K562 (cell line): ENCODE results near the gene GLUD1. TPM values are rescaled to one million over a fixed set of nuclear protein-coding genes. Genes with fewer than 3 reads are reported as not detected.

Experiments used
- CXXC5 ChIP-seq: fragments of 250-450 bp; sonication (Bioruptor Pico); IDR thresholded peaks from 2 replicates; pipeline ENCODE4 v1.8.0; 2022; ENCODE audit warnings: inconsistent platforms, mild to moderate bottlenecking, moderate library complexity
- ELF1 ChIP-seq: fragments of 200-800 bp; sonication (Bioruptor generic); IDR thresholded peaks from 2 replicates; pipeline ENCODE4 v1.6.1; 2016; ENCODE audit warnings: missing genetic modification characterization, missing compliant biosample characterization
- ETV1 ChIP-seq: fragments of 450-650 bp; conservative IDR thresholded peaks from 2 replicates; pipeline ENCODE4 v1.6.1; 2016; ENCODE audit warnings: missing genetic modification characterization, control low read depth, low read depth, missing compliant biosample characterization
- FOXM1 ChIP-seq, 2 experiments: fragments of 450-650 bp in 1 of 2; sonication (generic) in 1 of 2; formaldehyde crosslinking in 1 of 2; IDR thresholded peaks; 2 replicates each; pipeline versions ENCODE4 v1.6.1 to v1.9.0; 2017 to 2022; ENCODE audit warnings: low read depth in 2 of 2, mild to moderate bottlenecking in 2 of 2, missing genetic modification reagents in 1 of 2, moderate library complexity in 1 of 2
- HDAC1 ChIP-seq, 2 experiments: fragments of 450-650 bp; IDR thresholded peaks; 2 replicates each; pipeline ENCODE4 v1.6.1; 2016 to 2017; ENCODE audit warnings: inconsistent platforms in 1 of 2, mild to moderate bottlenecking in 1 of 2, moderate library complexity in 1 of 2
- HLTF ChIP-seq: fragments of 450-650 bp; IDR thresholded peaks from 2 replicates; pipeline ENCODE4 v1.6.1; 2016
- MTA3 ChIP-seq: fragments of 450-650 bp; formaldehyde crosslinking; IDR thresholded peaks from 2 replicates; pipeline ENCODE4 v1.6.1; 2017; ENCODE audit warnings: mild to moderate bottlenecking, borderline replicate concordance
- NRF1 ChIP-seq, 2 experiments: fragments of 450-650 bp; IDR thresholded peaks in 1 of 2; conservative IDR thresholded peaks in 1 of 2; 2 replicates each; pipeline ENCODE4 v1.6.1; 2014; ENCODE audit warnings: mild to moderate bottlenecking in 2 of 2
- RB1 ChIP-seq: fragments of 450-650 bp; IDR thresholded peaks from 2 replicates; pipeline ENCODE4 v1.6.1; 2017; ENCODE audit warnings: low read depth, mild to moderate bottlenecking
- SIN3A ChIP-seq, 2 experiments: fragments of 150-350 bp in 1 of 2; IDR thresholded peaks; 2 replicates each; pipeline ENCODE4 v1.6.1; 2011 to 2016; ENCODE audit warnings: borderline replicate concordance in 2 of 2, low read depth in 2 of 2, low read length in 2 of 2, mild to moderate bottlenecking in 2 of 2, moderate library complexity in 2 of 2; ENCODE audit not compliant: control insufficient read depth in 1 of 2
- ZBTB17 ChIP-seq: fragments of 450-650 bp; formaldehyde crosslinking; IDR thresholded peaks from 2 replicates; pipeline ENCODE4 v1.4.0; 2020; ENCODE audit warnings: mild to moderate bottlenecking
- ZNF444 ChIP-seq: fragments of 250-450 bp; sonication (Bioruptor Pico); IDR thresholded peaks from 2 replicates; pipeline ENCODE4 v1.4.0; 2020; ENCODE audit warnings: mild to moderate bottlenecking, moderate library complexity
- ZNF551 ChIP-seq: fragments of 250-450 bp; sonication (Bioruptor Pico); IDR thresholded peaks from 2 replicates; pipeline ENCODE4 v1.5.0; 2021; ENCODE audit warnings: mild to moderate bottlenecking, moderate library complexity
- ZNF584 ChIP-seq: fragments of 200-800 bp; sonication (Bioruptor generic); IDR thresholded peaks from 2 replicates; pipeline ENCODE4 v1.6.1; 2016; ENCODE audit warnings: low read depth, mild to moderate bottlenecking, missing genetic modification characterization, missing compliant biosample characterization
- polyA plus RNA-seq, 8 experiments: library from polyadenylated mRNA; depleted of rRNA in 4 of 8; stranded (reverse) in 5 of 8; unstranded in 3 of 8; fragments of >200 nt; fragmentation: Nextera tagmentation in 2 of 8; fragmentation: Illumina TruSeq in 1 of 8; extraction: Ambion mirVana in 2 of 8; extraction: Trizol in 1 of 8; gene quantifications; 2 replicates each; pipeline versions ENCODE4 v1.2.1 to v1.2.3, GENCODE V29; 2011 to 2014; ENCODE audit warnings: inconsistent platforms in 1 of 8, missing spikeins in 1 of 8
- total RNA-seq, 7 experiments: library from RNA; depleted of rRNA in 6 of 7; stranded (reverse); fragments of >200 nt in 6 of 7; fragmentation: Illumina TruSeq in 2 of 7; extraction: Trizol in 2 of 7; gene quantifications; 2 replicates each; pipeline versions ENCODE4 v1.2.1 to v1.2.3, GENCODE V29; 2011 to 2021; ENCODE audit warnings: low replicate concordance in 1 of 7
- TF ChIP-seq, protein P1 (sequence below): sonication (generic); formaldehyde crosslinking; IDR thresholded peaks from 2 replicates; pipeline ENCODE4 v1.8.0; 2022; ENCODE audit warnings: mild to moderate bottlenecking, missing genetic modification reagents
- TF ChIP-seq, protein P2 (sequence below): conservative IDR thresholded peaks from 2 replicates; pipeline ENCODE4 v1.6.1; 2011; ENCODE audit warnings: low read depth, mild to moderate bottlenecking, low read length; ENCODE audit not compliant: control insufficient read depth
- TF ChIP-seq, protein P3 (sequence below), 2 experiments: fragments of 450-650 bp in 1 of 2; IDR thresholded peaks; 2 replicates each; pipeline ENCODE4 v1.6.1; 2011 to 2017; ENCODE audit warnings: low read depth in 2 of 2, antibody characterized with exemption in 1 of 2, borderline replicate concordance in 1 of 2, low read length in 1 of 2, mild to moderate bottlenecking in 1 of 2, mixed read lengths in 1 of 2; ENCODE audit not compliant: control insufficient read depth in 1 of 2
- TF ChIP-seq, protein P4 (sequence below): sonication (generic); formaldehyde crosslinking; IDR thresholded peaks from 2 replicates; pipeline ENCODE4 v1.8.0; 2022; ENCODE audit warnings: mild to moderate bottlenecking, missing genetic modification reagents, borderline replicate concordance

GLUD1 gene
- total and polyA plus RNA-seq, 9 of the 15 experiments (the other 6 are each of a cell fraction or from before 2014, with no cell fraction given): 21.9 to 92.0 (median 76.3) TPM

DNA sequence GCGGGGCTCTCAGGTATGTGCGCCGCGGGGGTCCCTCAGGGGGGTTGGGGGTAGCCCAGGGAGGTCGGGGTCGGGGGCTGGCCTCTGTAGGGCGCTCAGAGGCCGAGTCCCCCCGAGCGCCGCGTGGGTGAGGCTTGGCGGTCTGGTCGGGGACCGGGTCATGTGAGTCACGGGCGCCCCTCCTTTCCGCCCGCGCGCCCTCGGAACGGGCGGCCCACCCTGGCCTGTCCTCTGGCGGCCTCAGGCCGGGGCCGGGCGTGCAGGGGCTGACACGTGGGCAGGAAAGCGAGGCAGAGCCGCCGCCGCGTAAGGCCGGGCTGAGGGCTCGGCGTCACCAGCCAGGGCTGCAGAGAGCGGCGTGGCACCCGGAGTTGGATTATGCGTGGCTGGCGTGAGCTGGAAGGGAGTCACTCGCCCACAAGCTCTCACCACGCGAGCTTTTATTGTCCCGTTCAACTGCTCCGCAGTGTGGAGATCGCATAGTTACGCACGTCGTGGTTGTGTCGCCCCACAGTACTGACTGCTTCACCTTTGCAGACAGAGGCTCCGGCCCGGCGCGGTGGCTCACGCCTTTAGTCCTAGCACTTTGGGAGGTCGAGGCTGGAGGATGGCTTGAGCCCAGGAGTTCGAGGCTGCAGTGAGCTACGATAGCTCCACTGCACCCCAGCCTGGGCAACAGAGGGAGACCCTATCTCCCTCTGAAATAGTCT, 748 bp upstream of the GLUD1 start (continued):
- TF ChIP-seq, protein P1, sequence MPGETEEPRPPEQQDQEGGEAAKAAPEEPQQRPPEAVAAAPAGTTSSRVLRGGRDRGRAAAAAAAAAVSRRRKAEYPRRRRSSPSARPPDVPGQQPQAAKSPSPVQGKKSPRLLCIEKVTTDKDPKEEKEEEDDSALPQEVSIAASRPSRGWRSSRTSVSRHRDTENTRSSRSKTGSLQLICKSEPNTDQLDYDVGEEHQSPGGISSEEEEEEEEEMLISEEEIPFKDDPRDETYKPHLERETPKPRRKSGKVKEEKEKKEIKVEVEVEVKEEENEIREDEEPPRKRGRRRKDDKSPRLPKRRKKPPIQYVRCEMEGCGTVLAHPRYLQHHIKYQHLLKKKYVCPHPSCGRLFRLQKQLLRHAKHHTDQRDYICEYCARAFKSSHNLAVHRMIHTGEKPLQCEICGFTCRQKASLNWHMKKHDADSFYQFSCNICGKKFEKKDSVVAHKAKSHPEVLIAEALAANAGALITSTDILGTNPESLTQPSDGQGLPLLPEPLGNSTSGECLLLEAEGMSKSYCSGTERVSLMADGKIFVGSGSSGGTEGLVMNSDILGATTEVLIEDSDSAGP (CRISPR knock-in tag): no peak
- TF ChIP-seq CXXC5: peak; percentile 61
- TF ChIP-seq, protein P2, sequence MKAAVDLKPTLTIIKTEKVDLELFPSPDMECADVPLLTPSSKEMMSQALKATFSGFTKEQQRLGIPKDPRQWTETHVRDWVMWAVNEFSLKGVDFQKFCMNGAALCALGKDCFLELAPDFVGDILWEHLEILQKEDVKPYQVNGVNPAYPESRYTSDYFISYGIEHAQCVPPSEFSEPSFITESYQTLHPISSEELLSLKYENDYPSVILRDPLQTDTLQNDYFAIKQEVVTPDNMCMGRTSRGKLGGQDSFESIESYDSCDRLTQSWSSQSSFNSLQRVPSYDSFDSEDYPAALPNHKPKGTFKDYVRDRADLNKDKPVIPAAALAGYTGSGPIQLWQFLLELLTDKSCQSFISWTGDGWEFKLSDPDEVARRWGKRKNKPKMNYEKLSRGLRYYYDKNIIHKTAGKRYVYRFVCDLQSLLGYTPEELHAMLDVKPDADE: 0 out of 2 replicates have a peak, but pooled peaks have one; percentile 56
- peak; percentile 30 to 35; a peak in 1 of 4 replicates for TF ChIP-seq NRF1 (conservative IDR thresholded peaks at IDR 0.05 in 1 of 2, IDR thresholded peaks at IDR 0.05 in 1 of 2)
- TF ChIP-seq ZNF551 (CRISPR knock-in tag): no peak
- TF ChIP-seq MTA3: 0 out of 2 replicates have a peak, but pooled peaks have one; percentile 43
- TF ChIP-seq ZNF584 (CRISPR knock-in tag): peak; percentile 52; the same call in 1 of the 2 replicates
- TF ChIP-seq, protein P3, sequence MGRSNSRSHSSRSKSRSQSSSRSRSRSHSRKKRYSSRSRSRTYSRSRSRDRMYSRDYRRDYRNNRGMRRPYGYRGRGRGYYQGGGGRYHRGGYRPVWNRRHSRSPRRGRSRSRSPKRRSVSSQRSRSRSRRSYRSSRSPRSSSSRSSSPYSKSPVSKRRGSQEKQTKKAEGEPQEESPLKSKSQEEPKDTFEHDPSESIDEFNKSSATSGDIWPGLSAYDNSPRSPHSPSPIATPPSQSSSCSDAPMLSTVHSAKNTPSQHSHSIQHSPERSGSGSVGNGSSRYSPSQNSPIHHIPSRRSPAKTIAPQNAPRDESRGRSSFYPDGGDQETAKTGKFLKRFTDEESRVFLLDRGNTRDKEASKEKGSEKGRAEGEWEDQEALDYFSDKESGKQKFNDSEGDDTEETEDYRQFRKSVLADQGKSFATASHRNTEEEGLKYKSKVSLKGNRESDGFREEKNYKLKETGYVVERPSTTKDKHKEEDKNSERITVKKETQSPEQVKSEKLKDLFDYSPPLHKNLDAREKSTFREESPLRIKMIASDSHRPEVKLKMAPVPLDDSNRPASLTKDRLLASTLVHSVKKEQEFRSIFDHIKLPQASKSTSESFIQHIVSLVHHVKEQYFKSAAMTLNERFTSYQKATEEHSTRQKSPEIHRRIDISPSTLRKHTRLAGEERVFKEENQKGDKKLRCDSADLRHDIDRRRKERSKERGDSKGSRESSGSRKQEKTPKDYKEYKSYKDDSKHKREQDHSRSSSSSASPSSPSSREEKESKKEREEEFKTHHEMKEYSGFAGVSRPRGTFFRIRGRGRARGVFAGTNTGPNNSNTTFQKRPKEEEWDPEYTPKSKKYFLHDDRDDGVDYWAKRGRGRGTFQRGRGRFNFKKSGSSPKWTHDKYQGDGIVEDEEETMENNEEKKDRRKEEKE (IDR thresholded peaks at IDR 0.05; ENCODE audit: borderline replicate concordance in 1 of 2, control insufficient read depth in 1 of 2, low read depth in 2 of 2, low read length in 1 of 2): no peak
- TF ChIP-seq, protein P4, sequence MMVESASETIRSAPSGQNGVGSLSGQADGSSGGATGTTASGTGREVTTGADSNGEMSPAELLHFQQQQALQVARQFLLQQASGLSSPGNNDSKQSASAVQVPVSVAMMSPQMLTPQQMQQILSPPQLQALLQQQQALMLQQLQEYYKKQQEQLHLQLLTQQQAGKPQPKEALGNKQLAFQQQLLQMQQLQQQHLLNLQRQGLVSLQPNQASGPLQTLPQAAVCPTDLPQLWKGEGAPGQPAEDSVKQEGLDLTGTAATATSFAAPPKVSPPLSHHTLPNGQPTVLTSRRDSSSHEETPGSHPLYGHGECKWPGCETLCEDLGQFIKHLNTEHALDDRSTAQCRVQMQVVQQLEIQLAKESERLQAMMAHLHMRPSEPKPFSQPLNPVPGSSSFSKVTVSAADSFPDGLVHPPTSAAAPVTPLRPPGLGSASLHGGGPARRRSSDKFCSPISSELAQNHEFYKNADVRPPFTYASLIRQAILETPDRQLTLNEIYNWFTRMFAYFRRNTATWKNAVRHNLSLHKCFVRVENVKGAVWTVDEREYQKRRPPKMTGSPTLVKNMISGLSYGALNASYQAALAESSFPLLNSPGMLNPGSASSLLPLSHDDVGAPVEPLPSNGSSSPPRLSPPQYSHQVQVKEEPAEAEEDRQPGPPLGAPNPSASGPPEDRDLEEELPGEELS (CRISPR knock-in tag): peak; percentile 44; the same call in 1 of the 2 replicates
- TF ChIP-seq ETV1 (tag): no peak
- TF ChIP-seq SIN3A (IDR thresholded peaks at IDR 0.05; ENCODE audit: borderline replicate concordance in 2 of 2, control insufficient read depth in 1 of 2, low read depth in 2 of 2, low read length in 2 of 2): 0 out of 4 replicates have a peak, but pooled peaks of 1 of the 2 experiments have one; percentile 48
- TF ChIP-seq FOXM1 (IDR thresholded peaks at IDR 0.05; ENCODE audit: low read depth): no peak
- no peak for TF ChIP-seq FOXM1 (CRISPR knock-in tag; IDR thresholded peaks at IDR 0.05; ENCODE audit: low read depth)
- 0 out of 2 replicates have a peak, but pooled peaks have one; percentile 54 for TF ChIP-seq RB1
- TF ChIP-seq HDAC1 (IDR thresholded peaks at IDR 0.05): peak in 1 of 2 experiments; percentile 92; a peak in 2 of 4 replicates
- peak; percentile 81 for TF ChIP-seq ZBTB17
- TF ChIP-seq ELF1: no peak
- TF ChIP-seq HLTF: no peak
- TF ChIP-seq ZNF444 (CRISPR knock-in tag): no peak
